Activated CD8-positive, alpha-beta T cell treated with anti-CD3 and anti-CD28 coated beads for 36 hours (primary cell): ENCODE results near the gene EFNA4. TPM values are rescaled to one million over a fixed set of nuclear protein-coding genes. Genes with fewer than 3 reads are reported as not detected.

ENCODE experiments used
- ATAC-seq: fragments of 200-7000 bp; cut with Tn5 transposase; one replicate; pipeline ENCODE4 v1.10.0; 2021; ENCODE audit warnings: mild to moderate bottlenecking, moderate library complexity
- CTCF ChIA-PET: fragments of 350-600 bp; sonication (Branson Sonifier 250); formaldehyde crosslinking; loops from one replicate; lab custom pipeline; 2021; ENCODE audit warnings: antibody characterized with exemption; lab: Charles Lee
- POLR2A ChIA-PET: fragments of 350-600 bp; sonication (Branson Sonifier 250); formaldehyde crosslinking; loops from one replicate; lab custom pipeline; 2021; ENCODE audit warnings: antibody characterized with exemption; lab: Charles Lee
- DNase-seq: peaks from one replicate; pipeline ENCODE4 v3.0.0-alpha.2; 2020
- H3K27ac Mint-ChIP-seq: one replicate; pipeline ENCODE4 v1.8.0; 2021; ENCODE audit warnings: mild to moderate bottlenecking, mixed read lengths
- H3K27me3 Mint-ChIP-seq: one replicate; pipeline ENCODE4 v1.8.0; 2021; ENCODE audit warnings: mixed read lengths
- H3K36me3 Mint-ChIP-seq: one replicate; pipeline ENCODE4 v1.8.0; 2021; ENCODE audit warnings: low read depth, mixed read lengths
- H3K4me1 Mint-ChIP-seq: one replicate; pipeline ENCODE4 v1.8.0; 2021; ENCODE audit warnings: low read depth, mixed read lengths
- H3K4me3 Mint-ChIP-seq: one replicate; pipeline ENCODE4 v1.8.0; 2021; ENCODE audit warnings: mild to moderate bottlenecking, moderate library complexity, mixed read lengths
- H3K9me3 Mint-ChIP-seq: one replicate; pipeline ENCODE4 v1.8.0; 2021; ENCODE audit warnings: mixed read lengths
- intact Hi-C: fragments of 100-400 bp; cut with micrococcal nuclease; formaldehyde crosslinking; loops from one replicate; pipeline ENCODE4 v1.10.0; 2022
- total RNA-seq, 2 experiments: library from RNA; stranded (reverse); gene quantifications; one replicate each; pipeline ENCODE4 v1.2.3, GENCODE V29; 2021
- TF ChIP-seq, protein P1 (sequence below): fragments of 200-600 bp; IDR thresholded peaks from one replicate; pipeline ENCODE4 v1.8.0; 2022; ENCODE audit warnings: antibody characterized with exemption, mild to moderate bottlenecking

EFNA4 gene
- total RNA-seq, 2 experiments from 2014 or later, result 7.1 to 7.8 TPM

DNA sequence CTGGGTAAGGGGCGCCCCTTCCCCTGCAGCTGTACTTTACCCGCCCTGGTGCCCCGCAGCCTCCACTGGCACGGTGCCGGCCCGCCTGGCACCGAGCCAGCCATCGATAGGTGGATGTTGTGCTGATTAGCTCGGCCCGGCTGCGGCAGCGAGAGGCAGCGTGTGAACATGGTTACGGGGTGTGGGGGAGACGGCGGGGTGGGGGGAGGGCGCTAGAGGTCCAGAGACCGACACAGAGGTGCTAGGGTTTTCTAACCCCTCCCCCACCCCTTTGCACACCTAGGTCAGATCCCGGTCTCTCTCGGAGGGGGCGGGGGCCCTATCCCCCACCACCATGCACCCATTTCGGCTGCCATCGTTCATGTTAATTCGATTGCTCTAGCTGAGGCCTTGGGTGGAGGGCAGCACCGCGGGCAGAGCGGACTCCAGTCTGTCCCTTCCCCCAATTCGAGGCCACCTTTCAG lies 6.7 kb downstream of the EFNA4 start:
- no peak for ATAC-seq
- Mint-ChIP-seq H3K27me3 (no peaks in the 10 kb centered on the region), H3K4me3 (peak overlapping the region; percentile 56), H3K36me3 (peaks cover 3% of the 10 kb centered on the region), H3K4me1 (peaks cover 21% of the 10 kb centered on the region), H3K27ac (no peak overlapping the region), H3K9me3 (no peaks in the 10 kb centered on the region)
- POLR2A ChIA-PET, result interaction anchor here (0.5 to 2.1 kb wide), 5 partner anchors 11 to 104 kb away, joined by 3 to 7 read pairs (median 5); partner anchors contain the start of gene KRTCAP2
- intact Hi-C loops, result no loop called here
- TF ChIP-seq, protein P1, sequence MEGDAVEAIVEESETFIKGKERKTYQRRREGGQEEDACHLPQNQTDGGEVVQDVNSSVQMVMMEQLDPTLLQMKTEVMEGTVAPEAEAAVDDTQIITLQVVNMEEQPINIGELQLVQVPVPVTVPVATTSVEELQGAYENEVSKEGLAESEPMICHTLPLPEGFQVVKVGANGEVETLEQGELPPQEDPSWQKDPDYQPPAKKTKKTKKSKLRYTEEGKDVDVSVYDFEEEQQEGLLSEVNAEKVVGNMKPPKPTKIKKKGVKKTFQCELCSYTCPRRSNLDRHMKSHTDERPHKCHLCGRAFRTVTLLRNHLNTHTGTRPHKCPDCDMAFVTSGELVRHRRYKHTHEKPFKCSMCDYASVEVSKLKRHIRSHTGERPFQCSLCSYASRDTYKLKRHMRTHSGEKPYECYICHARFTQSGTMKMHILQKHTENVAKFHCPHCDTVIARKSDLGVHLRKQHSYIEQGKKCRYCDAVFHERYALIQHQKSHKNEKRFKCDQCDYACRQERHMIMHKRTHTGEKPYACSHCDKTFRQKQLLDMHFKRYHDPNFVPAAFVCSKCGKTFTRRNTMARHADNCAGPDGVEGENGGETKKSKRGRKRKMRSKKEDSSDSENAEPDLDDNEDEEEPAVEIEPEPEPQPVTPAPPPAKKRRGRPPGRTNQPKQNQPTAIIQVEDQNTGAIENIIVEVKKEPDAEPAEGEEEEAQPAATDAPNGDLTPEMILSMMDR, result no peak
- no peak for DNase-seq
- CTCF ChIA-PET, result interaction anchor here (0.7 to 23.5 kb wide), 10 partner anchors 9 to 134 kb away, joined by 3 to 278 read pairs (median 6); partner anchors contain the start of genes EFNA4, KRTCAP2 and PMVK

DNA sequence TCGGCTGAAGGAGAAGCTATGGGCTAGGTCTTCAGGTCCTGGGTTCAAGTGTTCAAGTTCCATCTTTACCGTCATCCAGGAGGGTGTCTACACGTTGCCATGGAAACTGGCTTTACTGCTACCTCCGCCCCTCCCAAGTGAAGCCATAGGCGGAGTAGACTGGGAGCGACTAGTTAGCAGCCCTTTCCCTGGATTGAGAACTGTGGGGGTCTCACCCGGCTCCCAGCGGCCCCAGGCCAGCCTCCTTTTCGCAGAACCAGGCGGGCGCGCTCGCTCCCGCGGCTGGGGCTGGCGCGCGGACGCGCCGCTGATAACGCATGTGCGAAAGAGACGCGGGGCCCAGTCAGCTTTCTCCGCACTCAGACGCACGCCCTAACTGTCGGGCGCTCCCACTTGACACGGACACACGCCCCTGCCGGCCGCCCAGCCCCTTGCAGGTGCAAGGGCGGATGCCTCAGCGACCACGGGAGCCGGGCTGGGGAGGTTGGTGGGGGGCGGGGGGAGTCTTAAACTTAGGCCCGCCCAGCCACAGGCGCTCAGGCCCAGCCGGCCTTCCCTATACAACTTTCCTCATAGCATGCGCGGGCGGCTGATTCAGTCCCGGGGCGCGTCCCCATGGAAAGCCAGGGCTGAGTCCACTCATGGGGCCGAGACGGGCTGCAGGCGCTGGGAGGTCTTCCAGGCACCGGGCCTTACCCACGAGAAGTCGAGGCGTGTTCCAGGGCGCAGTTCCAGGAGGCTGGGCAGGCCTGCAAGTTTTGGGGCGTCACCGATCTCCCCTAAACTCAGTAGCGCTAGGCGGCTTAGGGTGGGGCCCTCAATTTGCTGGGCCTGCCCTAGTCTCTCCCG lies 7.4 kb downstream of the EFNA4 start:
- intact Hi-C loops, result no loop called here
- peak; percentile 90 for DNase-seq
- POLR2A ChIA-PET, result interaction anchor here (1.7 to 2.1 kb wide), 3 partner anchors 10 to 102 kb away, joined by 5 to 7 read pairs (median 7); partner anchors contain the start of gene KRTCAP2

DNA sequence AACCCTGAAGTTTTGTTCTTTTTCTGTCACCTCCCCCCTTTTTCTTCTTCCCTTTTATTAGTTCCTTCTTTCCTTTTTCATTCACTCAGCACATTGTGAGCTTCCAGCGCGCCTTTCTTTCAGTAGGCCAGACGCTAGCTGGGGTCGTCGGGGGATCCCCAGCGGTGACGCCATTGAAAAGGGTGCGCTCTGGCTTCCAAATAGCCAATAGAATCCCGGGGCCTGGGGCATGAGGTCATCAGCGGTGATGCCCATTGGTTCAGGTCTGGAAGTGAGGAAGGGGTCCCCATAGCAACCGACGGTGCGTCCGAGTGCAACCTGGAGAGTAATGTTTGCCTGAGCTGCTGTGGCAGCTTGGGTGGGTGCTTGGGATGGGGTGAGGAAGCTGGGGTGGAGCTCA lies 8.2 kb downstream of the EFNA4 start:
- H3K27ac Mint-ChIP-seq, result no peak overlapping the region
- no peak overlapping the region for H3K4me3 Mint-ChIP-seq
- intact Hi-C loops, result no loop called here
- DNase-seq, result no peak
- peaks cover 21% of the 10 kb centered on the region for H3K4me1 Mint-ChIP-seq
- no peak for ATAC-seq
- TF ChIP-seq, protein P1, result no peak
- H3K9me3 Mint-ChIP-seq, result no peaks in the 10 kb centered on the region
- H3K27me3 Mint-ChIP-seq, result no peaks in the 10 kb centered on the region
- ChIA-PET POLR2A (interaction anchor here (1.7 kb wide), 1 partner anchor 101 kb away, joined by 5 read pairs; the partner anchor contains the start of gene KRTCAP2), CTCF (interaction anchor here (0.8 to 23.5 kb wide), 7 partner anchors 9 to 96 kb away, joined by 3 to 278 read pairs (median 4); partner anchors contain the start of genes ADAM15 and EFNA4)
- peaks cover 3% of the 10 kb centered on the region for H3K36me3 Mint-ChIP-seq

More for the DNA sequence above, 7.4 kb downstream of the EFNA4 start:
- CTCF ChIA-PET, result interaction anchor here (0.7 to 23.5 kb wide), 10 partner anchors 10 to 134 kb away, joined by 3 to 278 read pairs (median 6); partner anchors contain the start of genes EFNA4 and PMVK
- Mint-ChIP-seq H3K36me3 (peaks cover 3% of the 10 kb centered on the region), H3K4me1 (peaks cover 21% of the 10 kb centered on the region), H3K27me3 (no peaks in the 10 kb centered on the region), H3K4me3 (peak overlapping the region; percentile 56), H3K9me3 (no peaks in the 10 kb centered on the region), H3K27ac (no peak overlapping the region)
- ATAC-seq, result peak; percentile 94
- TF ChIP-seq, protein P1, result peak; percentile 64

DNA sequence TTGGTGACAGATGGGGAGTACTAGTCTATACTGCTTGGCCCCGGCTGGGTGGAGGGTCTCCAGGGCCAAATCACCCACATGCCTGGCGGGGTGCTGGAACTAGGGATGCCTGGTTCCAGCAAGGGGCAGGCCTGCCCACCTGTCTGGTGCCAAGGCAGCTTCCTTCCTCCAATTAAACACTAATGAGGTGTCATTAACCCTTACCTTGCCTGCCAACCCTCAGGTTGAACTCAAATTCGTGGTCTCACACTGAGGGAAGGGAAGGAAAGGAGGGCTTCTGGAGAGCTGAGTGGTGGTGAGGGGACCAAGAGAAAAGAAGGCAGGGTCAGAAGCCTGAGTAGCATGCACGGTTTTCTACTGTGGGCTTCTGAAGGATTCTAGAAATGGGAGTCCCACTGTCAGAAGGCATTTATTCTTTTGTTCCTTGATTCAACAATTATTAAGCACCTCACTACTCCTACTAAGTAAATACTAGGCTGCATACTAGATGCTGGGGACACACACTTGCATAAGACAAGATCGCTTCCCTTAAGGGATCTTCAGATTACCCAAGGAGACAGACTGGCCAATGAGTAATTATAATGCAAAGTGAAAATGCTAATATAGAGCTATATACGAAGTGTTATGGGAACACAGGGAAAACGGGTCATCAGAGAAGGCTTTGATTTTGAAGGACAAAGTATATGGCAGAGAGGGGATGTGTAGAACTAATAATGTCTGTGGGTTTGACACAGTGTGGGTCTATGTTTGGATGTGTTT lies 9.2 kb downstream of the EFNA4 start:
- H3K4me3 Mint-ChIP-seq, result no peak overlapping the region
- ATAC-seq, result no peak
- H3K36me3 Mint-ChIP-seq, result peaks cover 3% of the 10 kb centered on the region
- no peak for DNase-seq
- no peaks in the 10 kb centered on the region for H3K27me3 Mint-ChIP-seq
- CTCF ChIA-PET, result interaction anchor here (0.7 to 23.5 kb wide), 7 partner anchors 12 to 96 kb away, joined by 4 to 278 read pairs (median 23); partner anchors contain the start of genes ADAM15 and EFNA4
- intact Hi-C loops, result no loop called here
- TF ChIP-seq, protein P1, result no peak
- H3K27ac Mint-ChIP-seq, result no peak overlapping the region
- H3K9me3 Mint-ChIP-seq, result no peaks in the 10 kb centered on the region
- H3K4me1 Mint-ChIP-seq, result peaks cover 21% of the 10 kb centered on the region
- POLR2A ChIA-PET, result interaction anchor here (0.7 to 1.1 kb wide), 2 partner anchors 58 to 62 kb away, joined by 3 to 4 read pairs; no protein-coding TSS in a partner anchor
